Neural crest cell (in vitro differentiated cells): Measurements from ENCODE around the gene LCTL. TPM values are rescaled to one million over a fixed set of nuclear protein-coding genes. Genes with fewer than 3 reads are reported as not detected.

ENCODE experiments used
- DNase-seq: peaks from one replicate; pipeline ENCODE4 v3.0.0; 2021; ENCODE audit warnings: low read depth, mixed read lengths, low spot score
- H3K27ac Mint-ChIP-seq: one replicate; pipeline ENCODE4 v1.8.0; 2021; ENCODE audit warnings: mild to moderate bottlenecking, mixed read lengths; ENCODE audit not compliant: unreplicated experiment
- H3K27me3 Mint-ChIP-seq: 2 replicates; pipeline ENCODE4 v1.8.0; 2021; ENCODE audit warnings: low read depth, mild to moderate bottlenecking, mixed read lengths
- H3K36me3 Mint-ChIP-seq: 2 replicates; pipeline ENCODE4 v1.8.0; 2021; ENCODE audit warnings: low read depth, mild to moderate bottlenecking, mixed read lengths
- H3K4me1 Mint-ChIP-seq: 2 replicates; pipeline ENCODE4 v1.8.0; 2021; ENCODE audit warnings: mixed read lengths
- H3K4me3 Mint-ChIP-seq: one replicate; pipeline ENCODE4 v1.8.0; 2021; ENCODE audit warnings: mild to moderate bottlenecking, mixed read lengths
- H3K9me3 Mint-ChIP-seq: 2 replicates; pipeline ENCODE4 v1.8.0; 2021; ENCODE audit warnings: mixed read lengths
- CTCF ChIP-seq: fragments of 200-600 bp; sonication (generic); conservative IDR thresholded peaks from 2 replicates; pipeline ENCODE4 v1.5.0; 2021; ENCODE audit warnings: antibody characterized with exemption, mild to moderate bottlenecking
- total RNA-seq: library from RNA; stranded (reverse); gene quantifications from 2 replicates; pipeline ENCODE4 v1.2.1, GENCODE V29; 2021

Gene LCTL
- total RNA-seq, 1 donor from 2014 or later: 2.1 TPM

GRCh38 chr15:66569461-66570137 is 3.8 kb upstream of the LCTL start:
- H3K27me3 Mint-ChIP-seq: no peaks in the 10 kb centered on the region
- H3K9me3 Mint-ChIP-seq: no peaks in the 10 kb centered on the region
- H3K4me3 Mint-ChIP-seq: no peak overlapping the region
- peak overlapping the region; percentile 78 for H3K27ac Mint-ChIP-seq
- peaks cover 30% of the 10 kb centered on the region for H3K4me1 Mint-ChIP-seq
- no peaks in the 10 kb centered on the region for H3K36me3 Mint-ChIP-seq
- DNase-seq: no peak
- TF ChIP-seq CTCF: no peak

GRCh38 chr15:66567897-66568296 is 2.1 kb upstream of the LCTL start:
- Mint-ChIP-seq H3K27ac (no peak overlapping the region), H3K4me1 (peaks cover 26% of the 10 kb centered on the region), H3K4me3 (no peak overlapping the region), H3K27me3 (no peaks in the 10 kb centered on the region), H3K36me3 (no peaks in the 10 kb centered on the region), H3K9me3 (no peaks in the 10 kb centered on the region)
- DNase-seq: no peak
- no peak for TF ChIP-seq CTCF

GRCh38 chr15:66566963-66567531 is 1.2 kb upstream of the LCTL start:
- no peak overlapping the region for H3K27ac Mint-ChIP-seq
- H3K4me1 Mint-ChIP-seq: peaks cover 26% of the 10 kb centered on the region
- TF ChIP-seq CTCF: peak; percentile 78
- peak overlapping the region; percentile 67 for H3K4me3 Mint-ChIP-seq
- no peaks in the 10 kb centered on the region for H3K9me3 Mint-ChIP-seq
- no peaks in the 10 kb centered on the region for H3K36me3 Mint-ChIP-seq
- peak; percentile 87 for DNase-seq
- H3K27me3 Mint-ChIP-seq: no peaks in the 10 kb centered on the region

- no peak for DNase-seq
- H3K4me3 Mint-ChIP-seq: no peak overlapping the region
- no peak overlapping the region for H3K27ac Mint-ChIP-seq
- TF ChIP-seq CTCF: no peak
- no peaks in the 10 kb centered on the region for H3K36me3 Mint-ChIP-seq
- H3K27me3 Mint-ChIP-seq: no peaks in the 10 kb centered on the region
- peaks cover 26% of the 10 kb centered on the region for H3K4me1 Mint-ChIP-seq
- no peaks in the 10 kb centered on the region for H3K9me3 Mint-ChIP-seq
Observed at GRCh38 chr15:66565141-66565641, 607 bp downstream of the LCTL start.

- Mint-ChIP-seq H3K36me3 (no peaks in the 10 kb centered on the region), H3K27me3 (no peaks in the 10 kb centered on the region), H3K9me3 (no peaks in the 10 kb centered on the region), H3K4me1 (peaks cover 26% of the 10 kb centered on the region), H3K27ac (no peak overlapping the region), H3K4me3 (no peak overlapping the region)
- TF ChIP-seq CTCF: no peak
- no peak for DNase-seq
Observed at GRCh38 chr15:66564136-66565041, 1.4 kb downstream of the LCTL start.
